Panc1 (cell line): ENCODE results near the gene PRKD1. TPM values are rescaled to one million over a fixed set of nuclear protein-coding genes. Genes with fewer than 3 reads are reported as not detected.

ENCODE experiments used
- ATAC-seq: fragments of 200-7000 bp; cut with Tn5 transposase; 2 replicates; pipeline ENCODE4 v1.9.1; 2020; ENCODE audit warnings: mild to moderate bottlenecking, moderate library complexity
- BruUV-seq: library from RNA; stranded (reverse); fragments of 400-500 nt; replicated peaks from 2 replicates; lab custom pipeline; 2021; lab: Mats Ljungman, UMichigan
- CTCF ChIA-PET: fragments of 300-600 bp; sonication (Branson Sonifier 250); formaldehyde crosslinking; loops from one replicate; lab custom pipeline; 2022; ENCODE audit warnings: antibody characterized with exemption; lab: Charles Lee
- POLR2A ChIA-PET: fragments of 300-600 bp; sonication (Branson Sonifier 250); formaldehyde crosslinking; loops from one replicate; lab custom pipeline; 2022; ENCODE audit warnings: antibody characterized with exemption; lab: Charles Lee
- DNase-seq: peaks from one replicate; pipeline ENCODE4 v3.0.0-alpha.2; 2010; ENCODE audit warnings: low read depth, low spot score
- H3K27ac ChIP-seq: 2 replicates; pipeline ENCODE4 v1.5.1; 2011; ENCODE audit warnings: mild to moderate bottlenecking, low read length, inconsistent platforms
- H3K27me3 ChIP-seq: fragments of 200-500 bp; sonication (Bioruptor generic); 2 replicates; pipeline ENCODE4 v1.6.0; 2014; ENCODE audit warnings: low read length, inconsistent platforms; ENCODE audit not compliant: control insufficient read depth, insufficient read depth
- H3K36me3 ChIP-seq: fragments of 200-500 bp; sonication (Bioruptor generic); 2 replicates; pipeline ENCODE4 v1.5.1; 2014; ENCODE audit warnings: inconsistent platforms, mild to moderate bottlenecking, low read length, moderate library complexity; ENCODE audit not compliant: control insufficient read depth, insufficient read depth
- H3K4me1 ChIP-seq: 2 replicates; pipeline ENCODE4 v1.5.1; 2011; ENCODE audit warnings: inconsistent platforms, mild to moderate bottlenecking, low read length, moderate library complexity; ENCODE audit not compliant: control insufficient read depth, insufficient read depth
- H3K4me3 ChIP-seq, 2 experiments: 2 replicates each; pipeline ENCODE4 v1.5.1; 2011 to 2012; ENCODE audit warnings: low read depth in 2 of 2, low read length in 2 of 2, mild to moderate bottlenecking in 2 of 2, inconsistent platforms in 1 of 2, moderate library complexity in 1 of 2
- H3K9me3 ChIP-seq: fragments of 200-500 bp; sonication (Bioruptor generic); 2 replicates; pipeline ENCODE4 v1.5.1; 2014; ENCODE audit warnings: low read depth, mild to moderate bottlenecking, inconsistent platforms, low read length, moderate library complexity; ENCODE audit not compliant: control insufficient read depth, insufficient read depth
- CTCF ChIP-seq: fragments of 450-650 bp; IDR thresholded peaks from 2 replicates; pipeline ENCODE4 v1.5.1; 2017; ENCODE audit warnings: mild to moderate bottlenecking
- POLR2AphosphoS5 ChIP-seq: IDR thresholded peaks from 2 replicates; pipeline ENCODE4 v1.6.1; 2012; ENCODE audit warnings: mild to moderate bottlenecking, low read depth, low read length, moderate library complexity
- REST ChIP-seq, 2 experiments: IDR thresholded peaks; 2 replicates each; pipeline ENCODE4 v1.6.1; 2011 to 2012; ENCODE audit warnings: low read depth in 2 of 2, control low read depth in 1 of 2, low read length in 1 of 2, mild to moderate bottlenecking in 1 of 2, moderate library complexity in 1 of 2; ENCODE audit not compliant: insufficient read depth in 1 of 2
- SIN3A ChIP-seq: IDR thresholded peaks from 2 replicates; pipeline ENCODE4 v1.6.1; 2012; ENCODE audit warnings: low read depth, mild to moderate bottlenecking, low read length, moderate library complexity, borderline replicate concordance; ENCODE audit not compliant: insufficient read depth
- TCF7L2 ChIP-seq: IDR thresholded peaks from 2 replicates; pipeline ENCODE4 v1.6.1; 2011; ENCODE audit warnings: mild to moderate bottlenecking, low read depth, low read length, inconsistent platforms
- in situ Hi-C: cut with HindIII; loops from 2 replicates; pipeline ENCODE4 v1.10.0; 2016; ENCODE audit warnings: low sequenced_read_pairs, low pct_unique_long_range_greater_than_20kb
- intact Hi-C: fragments of 100-400 bp; cut with micrococcal nuclease; formaldehyde crosslinking; loops from one replicate; pipeline ENCODE4 v1.10.0; 2022; ENCODE audit not compliant: unreplicated experiment
- total RNA-seq: library from RNA; stranded (reverse); gene quantifications from one replicate; pipeline ENCODE4 v1.2.1, GENCODE V29; 2021; ENCODE audit not compliant: unreplicated experiment

PRKD1 gene
- total RNA-seq, 1 experiment from 2014 or later = 8.2 TPM

- Histone ChIP-seq H3K27me3 (no peaks in the 10 kb centered on the region), H3K36me3 (no peaks in the 10 kb centered on the region), H3K27ac (no peak overlapping the region), H3K4me1 (no peaks in the 10 kb centered on the region; the same call in 1 of the 2 replicates), H3K4me3 (no peak overlapping the region), H3K9me3 (no peaks in the 10 kb centered on the region)
- BruUV-seq = no TSS peak
- ATAC-seq (no peak), DNase-seq (no peak)
- in situ Hi-C loops (no loop called here), intact Hi-C loops (loop anchor here (2.0 kb wide), 1 partner anchor 24 kb away; no protein-coding TSS in a partner anchor)
- ChIA-PET CTCF (no interaction called here), POLR2A (no interaction called here)
- TF ChIP-seq POLR2AphosphoS5 = no peak
- TF ChIP-seq SIN3A = no peak
- no peak for TF ChIP-seq REST (IDR thresholded peaks at IDR 0.05; ENCODE audit: insufficient read depth in 1 of 2, low read depth in 2 of 2, low read length in 1 of 2)
- no peak for TF ChIP-seq TCF7L2
- TF ChIP-seq CTCF = no peak
These were observed 124.6 kb downstream of the PRKD1 start for GRCh38 chr14:29803045-29803444.

- Histone ChIP-seq H3K4me1 (no peaks in the 10 kb centered on the region; the same call in 1 of the 2 replicates), H3K36me3 (no peaks in the 10 kb centered on the region), H3K27ac (no peak overlapping the region), H3K9me3 (no peaks in the 10 kb centered on the region), H3K27me3 (no peaks in the 10 kb centered on the region), H3K4me3 (no peak overlapping the region)
- POLR2A ChIA-PET = no interaction called here
- CTCF ChIA-PET = no interaction called here
- no peak for ATAC-seq
- DNase-seq = no peak
- intact Hi-C loops (loop anchor here (2.0 kb wide), 1 partner anchor 25 kb away; no protein-coding TSS in a partner anchor), in situ Hi-C loops (no loop called here)
- BruUV-seq = no TSS peak
- TF ChIP-seq TCF7L2 (no peak), REST (IDR thresholded peaks at IDR 0.05; ENCODE audit: insufficient read depth in 1 of 2, low read depth in 2 of 2, low read length in 1 of 2) (no peak), CTCF (no peak)
These were observed 125.4 kb downstream of the PRKD1 start for GRCh38 chr14:29802211-29802610.
